Activated gamma-delta T cell (primary cell): ENCODE data around the gene DYNLT1.
A peak's percentile ranks its signal among the peaks of the same experiment; 100 is the strongest.
"Not testable (repeated sequence)": the region's sequence is repeated elsewhere in the genome, so short reads cannot be mapped to it uniquely, and the experiment has no call there.

Source experiments
- DNase-seq: peaks from one replicate; lab custom pipeline; 2025; lab: John Stamatoyannopoulos, UW
- total RNA-seq, 2 donors: gene quantifications; one replicate each; lab custom pipeline; 2026; lab: John Stamatoyannopoulos, UW

DYNLT1 gene
- total RNA-seq = 45.6 to 49.9 reads per million in 2 donors

- DNase-seq = peak; percentile 68
Measured at GRCh38 chr6:158644231-158645063, at the start of gene DYNLT1. Gene DYNLT1, minus strand, starts transcription at chr6:158644743. Its CDS starts 35 bp downstream, at chr6:158644708.

- DNase-seq = no peak
Measured at GRCh38 chr6:158688860-158689259, 44.3 kb upstream of the DYNLT1 start.

GRCh38 chr6:158687506-158687905, 43.0 kb upstream of the DYNLT1 start:
- no peak for DNase-seq

DNA sequence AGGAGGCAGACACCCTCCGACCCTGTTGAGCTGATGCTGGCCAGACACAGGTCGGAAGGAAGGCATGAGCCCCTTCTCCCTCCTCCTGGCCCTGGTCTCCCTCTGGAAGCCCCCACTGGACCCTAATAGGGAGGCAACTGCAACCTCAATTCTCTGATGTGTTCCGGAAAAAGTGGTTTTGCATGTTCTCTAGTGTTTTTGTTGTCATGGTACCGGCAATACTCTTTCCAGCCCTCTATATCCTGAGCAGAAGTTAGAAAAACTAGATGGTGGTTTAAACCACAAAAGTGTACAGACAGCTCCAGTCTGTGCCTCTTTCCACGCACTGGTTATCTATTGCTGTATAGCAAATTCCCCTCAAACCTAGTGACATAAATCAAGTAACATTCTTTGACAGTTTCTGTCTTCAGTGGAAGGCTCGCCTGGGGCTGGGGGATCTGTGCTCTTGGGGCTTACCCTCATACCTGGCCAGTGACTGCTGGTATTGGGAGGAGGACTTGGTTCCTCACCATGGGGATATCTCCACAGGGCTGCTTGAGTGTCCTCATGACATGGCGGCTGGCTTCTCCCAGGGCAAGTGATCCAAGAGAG, 42.3 kb upstream of the DYNLT1 start:
- DNase-seq = no peak

DNA sequence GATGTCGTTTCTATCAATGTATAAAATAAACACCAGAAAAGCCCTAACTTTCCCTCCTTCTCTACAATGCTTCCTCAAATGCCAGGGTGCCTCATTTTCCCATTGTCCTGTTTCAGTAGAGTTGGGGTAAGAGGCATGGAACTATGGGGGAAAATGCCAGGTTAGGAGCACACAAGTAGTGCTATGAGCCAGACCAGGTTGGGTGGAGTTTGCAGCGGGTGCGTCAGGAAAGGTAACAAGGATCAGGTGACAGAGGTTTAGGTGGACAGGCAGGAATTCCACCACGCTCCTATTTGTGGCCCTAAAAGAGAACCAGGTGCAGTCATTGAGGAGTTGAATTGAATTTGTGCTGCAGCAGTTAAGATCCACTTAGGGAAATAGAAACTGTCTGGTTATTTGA, 41.8 kb upstream of the DYNLT1 start:
- no peak for DNase-seq

- DNase-seq = no peak
Measured at GRCh38 chr6:158684745-158685324, 40.3 kb upstream of the DYNLT1 start.

GRCh38 chr6:158684311-158684710, 39.8 kb upstream of the DYNLT1 start:
- no peak for DNase-seq

GRCh38 chr6:158680481-158680880, 35.9 kb upstream of the DYNLT1 start:
- no peak for DNase-seq

- DNase-seq = no peak
Measured at GRCh38 chr6:158680015-158680414, 35.5 kb upstream of the DYNLT1 start.

GRCh38 chr6:158677906-158678578, 33.5 kb upstream of the DYNLT1 start:
- DNase-seq = no peak

DNA sequence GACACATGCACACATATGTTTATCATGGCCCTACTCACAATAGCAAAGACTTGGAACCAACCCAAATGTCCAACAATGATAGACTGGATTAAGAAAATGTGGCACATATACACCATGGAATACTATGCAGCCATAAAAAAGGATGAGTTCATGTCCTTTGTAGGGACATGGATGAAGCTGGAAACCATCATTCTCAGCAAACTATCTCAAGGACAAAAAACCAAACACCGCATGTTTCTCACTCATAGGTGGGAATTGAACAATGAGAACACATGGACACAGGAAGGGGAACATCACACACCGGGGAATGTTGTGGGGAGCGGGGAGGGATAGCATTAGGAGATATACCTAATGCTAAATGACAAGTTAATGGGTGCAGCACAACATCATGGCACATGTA, 32.6 kb upstream of the DYNLT1 start:
- not testable (repeated sequence) for DNase-seq

- DNase-seq = no peak
Measured at GRCh38 chr6:158674342-158675131, 30.0 kb upstream of the DYNLT1 start.

GRCh38 chr6:158672726-158673125, 28.2 kb upstream of the DYNLT1 start:
- DNase-seq = no peak

- DNase-seq = not testable (repeated sequence)
Measured at GRCh38 chr6:158672119-158672518, 27.6 kb upstream of the DYNLT1 start.

GRCh38 chr6:158669145-158670035, 24.8 kb upstream of the DYNLT1 start:
- DNase-seq = no peak

DNA sequence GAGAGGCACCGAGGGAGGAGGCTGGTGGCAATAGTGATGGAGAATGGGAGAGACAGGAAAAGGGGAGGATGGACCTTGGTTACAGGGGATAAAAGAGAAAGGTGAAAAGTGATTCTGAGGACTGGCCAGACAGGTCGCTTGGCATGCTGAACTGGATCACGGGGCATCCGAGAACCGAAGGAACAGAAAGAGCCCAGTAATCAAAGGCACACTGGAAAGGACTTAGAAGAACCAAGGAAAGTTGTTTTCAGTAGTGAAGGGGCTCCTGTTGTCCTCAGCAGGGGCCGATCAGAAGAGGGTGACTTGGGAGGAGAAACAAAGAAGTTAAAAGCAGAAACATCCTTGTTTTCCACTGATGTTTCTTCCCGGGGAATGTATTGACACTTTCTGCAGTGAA, 24.2 kb upstream of the DYNLT1 start:
- no peak for DNase-seq

GRCh38 chr6:158667360-158667981, 22.9 kb upstream of the DYNLT1 start:
- no peak for DNase-seq

DNA sequence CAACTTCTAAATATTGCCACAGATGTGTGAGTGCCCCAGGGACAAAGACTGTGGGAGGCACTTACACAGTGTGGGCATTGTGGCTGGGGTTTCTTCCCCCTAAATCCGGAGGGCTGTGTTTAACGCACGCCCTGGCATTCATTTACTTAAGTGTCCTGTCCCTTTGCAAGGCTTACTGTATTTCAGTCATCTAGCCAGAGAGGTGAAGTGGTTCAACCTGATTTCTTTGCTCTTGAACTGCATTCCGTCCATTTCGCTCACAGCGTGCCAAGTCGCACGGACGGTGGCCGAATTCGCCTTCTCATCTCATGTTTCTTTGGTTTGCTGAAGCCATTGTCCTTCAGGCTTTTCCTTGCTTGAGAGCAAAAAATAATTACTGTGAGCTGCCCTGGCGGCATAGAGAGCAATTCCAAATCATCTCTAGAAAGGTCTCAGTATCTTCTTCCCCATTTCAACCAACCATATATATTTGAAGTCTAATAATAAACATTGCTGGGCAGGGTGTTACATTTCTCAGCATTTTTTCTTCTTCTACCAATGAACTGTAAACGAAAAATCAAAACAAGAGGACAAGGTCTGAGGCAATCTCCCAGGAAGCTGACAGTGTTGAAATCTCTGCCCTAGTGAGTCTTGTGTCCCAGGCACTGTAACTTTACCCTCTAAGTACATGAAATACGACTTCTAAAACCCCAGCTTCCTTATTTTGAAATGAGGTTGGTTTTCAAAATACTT, 22.3 kb upstream of the DYNLT1 start:
- no peak for DNase-seq

GRCh38 chr6:158665332-158665731, 20.8 kb upstream of the DYNLT1 start:
- DNase-seq = no peak
